ENCODE data around the gene HTRA2. TPM values are rescaled to one million over a fixed set of nuclear protein-coding genes. Genes with fewer than 3 reads are reported as not detected.

The HTRA2 gene
- polyA plus RNA-seq, 1 donor (not counting 4 experiments of a cell fraction or from before 2014, with no cell fraction given) = 25.5 TPM

GRCh38 chr2:74581463-74581862, 51.7 kb downstream of the HTRA2 start:
- H3K36me3 ChIP-seq (ENCODE audit: control insufficient read depth in 2 of 2, extremely low read depth in 1 of 2, insufficient read depth in 2 of 2, low read length in 2 of 2) = no peaks in the 10 kb centered on the region
- no peak for DNase-seq (ENCODE audit: low read depth, low spot score)
- no peak overlapping the region for H3K27ac ChIP-seq (ENCODE audit: control insufficient read depth, insufficient read depth, low read length)
- dilution Hi-C loops (cut with MboI; ENCODE audit: extremely low pct_ligation_motif_present, low sequenced_read_pairs) = no loop called here
- TF ChIP-seq CTCF (optimal IDR thresholded peaks at IDR 0.05 in 1 of 3, IDR thresholded peaks at IDR 0.05 in 1 of 3, conservative IDR thresholded peaks at IDR 0.05 in 1 of 3; ENCODE audit: extremely low read depth in 1 of 3, insufficient read depth in 2 of 3, low read length in 3 of 3) (no peak), EZH2 (IDR thresholded peaks at IDR 0.05; ENCODE audit: low read length) (no peak)
- H3K9ac ChIP-seq (ENCODE audit: control insufficient read depth, extremely low read depth, insufficient read depth, low read length) = no peak overlapping the region
- H2AFZ ChIP-seq (ENCODE audit: control insufficient read depth, low read length) = no peak overlapping the region
- H3K27me3 ChIP-seq (ENCODE audit: control insufficient read depth, extremely low read depth, insufficient read depth, low read length) = no peaks in the 10 kb centered on the region
- no peaks in the 10 kb centered on the region for H3K9me3 ChIP-seq (ENCODE audit: control insufficient read depth, low read depth, low read length)
- H3K79me2 ChIP-seq (ENCODE audit: control insufficient read depth, insufficient read depth, low read length) = no peaks in the 10 kb centered on the region
- H3K4me3 ChIP-seq (ENCODE audit: control insufficient read depth in 2 of 3, extremely low read depth in 1 of 3, insufficient read depth in 2 of 3, low read depth in 1 of 3, low read length in 3 of 3) = no peak overlapping the region
- no peaks in the 10 kb centered on the region for H4K20me1 ChIP-seq (ENCODE audit: control insufficient read depth, extremely low read depth, insufficient read depth, low read length)
- no peak overlapping the region for H3K4me2 ChIP-seq (ENCODE audit: control insufficient read depth, extremely low read depth, insufficient read depth, low read depth, low read length)
- H3K4me1 ChIP-seq (ENCODE audit: control insufficient read depth, extremely low read depth, insufficient read depth, low read length) = peaks cover 4% of the 10 kb centered on the region
- no peaks in the 10 kb centered on the region for H3K9me1 ChIP-seq (ENCODE audit: control insufficient read depth, extremely low read depth, insufficient read depth, low read length)
- FAIRE-seq = no peak

DNA sequence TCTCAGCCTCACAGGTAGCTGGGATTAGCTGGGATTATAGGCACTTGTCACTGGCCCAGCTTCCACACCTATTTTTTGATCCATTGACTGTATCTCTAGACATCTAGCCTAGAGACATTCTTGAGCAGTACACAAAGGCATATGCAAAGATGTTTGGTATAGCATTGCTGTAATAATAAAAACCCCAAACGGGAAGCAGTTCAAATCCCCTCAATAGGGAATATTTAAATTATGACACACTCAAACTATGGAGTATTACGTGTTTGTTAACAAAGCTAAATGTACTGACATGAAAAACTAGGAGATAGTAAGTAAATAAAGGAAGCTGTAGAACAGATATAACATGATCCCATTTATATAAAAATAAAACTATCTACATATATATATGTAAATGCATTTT, 52.5 kb downstream of the HTRA2 start:
- dilution Hi-C loops (cut with MboI; ENCODE audit: extremely low pct_ligation_motif_present, low sequenced_read_pairs) = no loop called here
- no peaks in the 10 kb centered on the region for H3K9me3 ChIP-seq (ENCODE audit: control insufficient read depth, low read depth, low read length)
- no peak overlapping the region for H3K9ac ChIP-seq (ENCODE audit: control insufficient read depth, extremely low read depth, insufficient read depth, low read length)

More for the DNA sequence above, 52.5 kb downstream of the HTRA2 start:
- no peak overlapping the region for H3K27ac ChIP-seq (ENCODE audit: control insufficient read depth, insufficient read depth, low read length)
- H3K4me1 ChIP-seq (ENCODE audit: control insufficient read depth, extremely low read depth, insufficient read depth, low read length) = peaks cover 4% of the 10 kb centered on the region
- H4K20me1 ChIP-seq (ENCODE audit: control insufficient read depth, extremely low read depth, insufficient read depth, low read length) = no peaks in the 10 kb centered on the region
- H2AFZ ChIP-seq (ENCODE audit: control insufficient read depth, low read length) = no peak overlapping the region
- H3K79me2 ChIP-seq (ENCODE audit: control insufficient read depth, insufficient read depth, low read length) = no peaks in the 10 kb centered on the region
- TF ChIP-seq EZH2 (IDR thresholded peaks at IDR 0.05; ENCODE audit: low read length) (no peak), CTCF (optimal IDR thresholded peaks at IDR 0.05 in 1 of 3, IDR thresholded peaks at IDR 0.05 in 1 of 3, conservative IDR thresholded peaks at IDR 0.05 in 1 of 3; ENCODE audit: extremely low read depth in 1 of 3, insufficient read depth in 2 of 3, low read length in 3 of 3) (no peak)
- no peak overlapping the region for H3K4me3 ChIP-seq (ENCODE audit: control insufficient read depth in 2 of 3, extremely low read depth in 1 of 3, insufficient read depth in 2 of 3, low read depth in 1 of 3, low read length in 3 of 3)
- DNase-seq (ENCODE audit: low read depth, low spot score) (no peak), FAIRE-seq (no peak)
- H3K27me3 ChIP-seq (ENCODE audit: control insufficient read depth, extremely low read depth, insufficient read depth, low read length) = no peaks in the 10 kb centered on the region
- H3K9me1 ChIP-seq (ENCODE audit: control insufficient read depth, extremely low read depth, insufficient read depth, low read length) = no peaks in the 10 kb centered on the region
- H3K36me3 ChIP-seq (ENCODE audit: control insufficient read depth in 2 of 2, extremely low read depth in 1 of 2, insufficient read depth in 2 of 2, low read length in 2 of 2) = no peaks in the 10 kb centered on the region
- H3K4me2 ChIP-seq (ENCODE audit: control insufficient read depth, extremely low read depth, insufficient read depth, low read depth, low read length) = no peak overlapping the region

Other genes with a start within 250 kb of the HTRA2 start
- gene SLC4A5, start 186.5 kb upstream of the HTRA2 start, polyA plus RNA-seq = 0.08 to 0.45 TPM (median 0.22 TPM) in 3 replicates
- gene DCTN1, start 149.6 kb upstream of the HTRA2 start, polyA plus RNA-seq = 110 to 137 TPM (median 119 TPM) in 3 replicates
- gene C2orf81, start 108.3 kb upstream of the HTRA2 start, polyA plus RNA-seq = 0.58 to 1.5 TPM (median 0.89 TPM) in 3 replicates
- 35.2 to 54.6 TPM (median 35.2 TPM) in 3 replicates for gene WDR54, start 108.2 kb upstream of the HTRA2 start, polyA plus RNA-seq
- 110 to 180 TPM (median 145 TPM) in 3 replicates for gene RTKN, start 88.0 kb upstream of the HTRA2 start, polyA plus RNA-seq
- gene INO80B, start 74.8 kb upstream of the HTRA2 start, polyA plus RNA-seq = 16.8 to 23.9 TPM (median 18.8 TPM) in 3 replicates
- gene WBP1, start 71.5 kb upstream of the HTRA2 start, polyA plus RNA-seq = 72.3 to 143 TPM (median 75.5 TPM) in 3 replicates
- 52.8 to 72.0 TPM (median 63.1 TPM) in 3 replicates for gene MOGS, start 64.6 kb upstream of the HTRA2 start, polyA plus RNA-seq
- gene MRPL53, start 57.3 kb upstream of the HTRA2 start, polyA plus RNA-seq = 28.5 to 31.0 TPM (median 29.0 TPM) in 3 replicates
- 4.7 to 6.7 TPM (median 5.8 TPM) in 3 replicates for gene CCDC142, start 46.9 kb upstream of the HTRA2 start, polyA plus RNA-seq
- gene TTC31, start 46.9 kb upstream of the HTRA2 start, polyA plus RNA-seq = 16.8 to 18.2 TPM (median 17.7 TPM) in 3 replicates
- gene LBX2, start 30.3 kb upstream of the HTRA2 start, polyA plus RNA-seq = 0.09 to 0.11 TPM (median 0.10 TPM) in 3 replicates
- gene PCGF1, start 22.2 kb upstream of the HTRA2 start, polyA plus RNA-seq = 29.1 to 42.2 TPM (median 33.6 TPM) in 3 replicates
- not detected in 3 replicates for gene TLX2, start 15.5 kb upstream of the HTRA2 start, polyA plus RNA-seq
- gene DQX1, start 3.7 kb upstream of the HTRA2 start, polyA plus RNA-seq = 5.7 to 10.2 TPM (median 5.9 TPM) in 3 replicates
- 94.9 to 141 TPM (median 114 TPM) in 3 replicates for gene AUP1, start 227 bp upstream of the HTRA2 start, polyA plus RNA-seq
- gene LOXL3, start 24.0 kb downstream of the HTRA2 start, polyA plus RNA-seq = 0.21 to 0.57 TPM (median 0.26 TPM) in 3 replicates
- gene DOK1, start 24.8 kb downstream of the HTRA2 start, polyA plus RNA-seq = 0.97 to 2.0 TPM (median 0.99 TPM) in 3 replicates
- 0.19 to 0.26 TPM (median 0.21 TPM) in 3 replicates for gene M1AP, start 118.4 kb downstream of the HTRA2 start, polyA plus RNA-seq
- 8.0 to 10.7 TPM (median 8.6 TPM) in 3 replicates for gene SEMA4F, start 124.3 kb downstream of the HTRA2 start, polyA plus RNA-seq

Measured in keratinocyte (primary cell).